Measurements from ENCODE around the gene COX4I1.

DNA sequence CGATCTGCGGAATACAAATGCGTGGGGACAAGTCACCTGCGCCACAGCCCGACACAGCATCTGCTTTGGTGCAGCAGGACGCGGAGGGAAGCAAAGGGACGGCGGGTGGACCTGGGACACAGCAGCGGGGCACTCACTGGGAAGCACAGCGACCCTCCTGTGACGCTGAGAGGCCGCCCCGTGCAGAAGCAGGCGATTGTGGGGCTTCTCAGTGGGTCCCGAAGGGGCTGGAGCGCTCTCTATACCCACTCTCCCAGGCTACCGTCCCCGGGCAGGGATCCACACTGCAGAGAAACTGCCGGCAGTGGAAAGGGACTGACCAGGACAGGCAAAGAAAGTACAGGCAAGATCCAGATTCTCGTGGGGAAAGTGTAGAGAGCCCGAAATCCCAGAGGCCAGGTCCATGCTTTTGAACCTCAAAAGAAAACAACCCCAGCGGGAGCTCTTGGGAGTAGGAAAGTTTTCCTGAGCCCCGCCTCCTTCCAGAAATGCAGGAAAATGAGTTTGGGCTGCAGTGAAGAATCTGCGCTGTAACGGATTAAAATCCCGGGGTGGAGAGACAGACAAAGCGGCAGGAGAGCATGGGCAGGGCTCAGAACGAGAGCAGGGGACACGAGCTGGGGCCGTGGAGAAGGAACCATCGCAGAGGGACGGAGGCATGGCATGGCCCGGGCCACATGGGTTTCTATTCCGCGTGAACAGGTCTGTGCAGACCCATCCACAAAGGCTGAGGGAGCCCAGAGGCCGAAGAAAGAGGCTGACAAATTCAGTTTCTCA, 12.7 kb downstream of the COX4I1 start:
- TF ChIP-seq ZBTB8A (IDR thresholded peaks at IDR 0.05; ENCODE audit: partially characterized antibody) (no peak), ZNF785 (CRISPR knock-in tag; IDR thresholded peaks at IDR 0.05) (no peak), MAFK (IDR thresholded peaks at IDR 0.05; ENCODE audit: low read length) (no peak), CTCF (IDR thresholded peaks at IDR 0.05 in 2 of 3, conservative IDR thresholded peaks at IDR 0.05 in 1 of 3; ENCODE audit: insufficient read depth in 2 of 3, low read depth in 1 of 3, low read length in 3 of 3) (no peak), CBX5 (IDR thresholded peaks at IDR 0.05; ENCODE audit: borderline replicate concordance, low read depth) (no peak), POLR2AphosphoS5 (IDR thresholded peaks at IDR 0.05; ENCODE audit: control insufficient read depth, insufficient read depth, low read depth, low read length) (no peak), MEF2A (IDR thresholded peaks at IDR 0.05; ENCODE audit: control insufficient read depth, low read depth, low read length) (no peak), BACH1 (tag; IDR thresholded peaks at IDR 0.05) (no peak), POLR3G (IDR thresholded peaks at IDR 0.05; ENCODE audit: extremely low read depth, insufficient read length, insufficient replicate concordance) (no peak), RFX5 (IDR thresholded peaks at IDR 0.05; ENCODE audit: low read depth, low read length) (no peak), BRD4 (IDR thresholded peaks at IDR 0.05) (no peak)
- TF ChIP-seq, protein P1, sequence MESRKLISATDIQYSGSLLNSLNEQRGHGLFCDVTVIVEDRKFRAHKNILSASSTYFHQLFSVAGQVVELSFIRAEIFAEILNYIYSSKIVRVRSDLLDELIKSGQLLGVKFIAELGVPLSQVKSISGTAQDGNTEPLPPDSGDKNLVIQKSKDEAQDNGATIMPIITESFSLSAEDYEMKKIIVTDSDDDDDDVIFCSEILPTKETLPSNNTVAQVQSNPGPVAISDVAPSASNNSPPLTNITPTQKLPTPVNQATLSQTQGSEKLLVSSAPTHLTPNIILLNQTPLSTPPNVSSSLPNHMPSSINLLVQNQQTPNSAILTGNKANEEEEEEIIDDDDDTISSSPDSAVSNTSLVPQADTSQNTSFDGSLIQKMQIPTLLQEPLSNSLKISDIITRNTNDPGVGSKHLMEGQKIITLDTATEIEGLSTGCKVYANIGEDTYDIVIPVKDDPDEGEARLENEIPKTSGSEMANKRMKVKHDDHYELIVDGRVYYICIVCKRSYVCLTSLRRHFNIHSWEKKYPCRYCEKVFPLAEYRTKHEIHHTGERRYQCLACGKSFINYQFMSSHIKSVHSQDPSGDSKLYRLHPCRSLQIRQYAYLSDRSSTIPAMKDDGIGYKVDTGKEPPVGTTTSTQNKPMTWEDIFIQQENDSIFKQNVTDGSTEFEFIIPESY (CRISPR knock-in tag; IDR thresholded peaks at IDR 0.05), result no peak
- TF ChIP-seq, protein P2, sequence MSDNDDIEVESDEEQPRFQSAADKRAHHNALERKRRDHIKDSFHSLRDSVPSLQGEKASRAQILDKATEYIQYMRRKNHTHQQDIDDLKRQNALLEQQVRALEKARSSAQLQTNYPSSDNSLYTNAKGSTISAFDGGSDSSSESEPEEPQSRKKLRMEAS (CRISPR knock-in tag; IDR thresholded peaks at IDR 0.05), result no peak
- TF ChIP-seq, protein P3, sequence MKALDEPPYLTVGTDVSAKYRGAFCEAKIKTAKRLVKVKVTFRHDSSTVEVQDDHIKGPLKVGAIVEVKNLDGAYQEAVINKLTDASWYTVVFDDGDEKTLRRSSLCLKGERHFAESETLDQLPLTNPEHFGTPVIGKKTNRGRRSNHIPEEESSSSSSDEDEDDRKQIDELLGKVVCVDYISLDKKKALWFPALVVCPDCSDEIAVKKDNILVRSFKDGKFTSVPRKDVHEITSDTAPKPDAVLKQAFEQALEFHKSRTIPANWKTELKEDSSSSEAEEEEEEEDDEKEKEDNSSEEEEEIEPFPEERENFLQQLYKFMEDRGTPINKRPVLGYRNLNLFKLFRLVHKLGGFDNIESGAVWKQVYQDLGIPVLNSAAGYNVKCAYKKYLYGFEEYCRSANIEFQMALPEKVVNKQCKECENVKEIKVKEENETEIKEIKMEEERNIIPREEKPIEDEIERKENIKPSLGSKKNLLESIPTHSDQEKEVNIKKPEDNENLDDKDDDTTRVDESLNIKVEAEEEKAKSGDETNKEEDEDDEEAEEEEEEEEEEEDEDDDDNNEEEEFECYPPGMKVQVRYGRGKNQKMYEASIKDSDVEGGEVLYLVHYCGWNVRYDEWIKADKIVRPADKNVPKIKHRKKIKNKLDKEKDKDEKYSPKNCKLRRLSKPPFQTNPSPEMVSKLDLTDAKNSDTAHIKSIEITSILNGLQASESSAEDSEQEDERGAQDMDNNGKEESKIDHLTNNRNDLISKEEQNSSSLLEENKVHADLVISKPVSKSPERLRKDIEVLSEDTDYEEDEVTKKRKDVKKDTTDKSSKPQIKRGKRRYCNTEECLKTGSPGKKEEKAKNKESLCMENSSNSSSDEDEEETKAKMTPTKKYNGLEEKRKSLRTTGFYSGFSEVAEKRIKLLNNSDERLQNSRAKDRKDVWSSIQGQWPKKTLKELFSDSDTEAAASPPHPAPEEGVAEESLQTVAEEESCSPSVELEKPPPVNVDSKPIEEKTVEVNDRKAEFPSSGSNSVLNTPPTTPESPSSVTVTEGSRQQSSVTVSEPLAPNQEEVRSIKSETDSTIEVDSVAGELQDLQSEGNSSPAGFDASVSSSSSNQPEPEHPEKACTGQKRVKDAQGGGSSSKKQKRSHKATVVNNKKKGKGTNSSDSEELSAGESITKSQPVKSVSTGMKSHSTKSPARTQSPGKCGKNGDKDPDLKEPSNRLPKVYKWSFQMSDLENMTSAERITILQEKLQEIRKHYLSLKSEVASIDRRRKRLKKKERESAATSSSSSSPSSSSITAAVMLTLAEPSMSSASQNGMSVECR (CRISPR knock-in tag; IDR thresholded peaks at IDR 0.05), result no peak
